NCI-H460 (cell line): ENCODE results near the gene UBAC2. TPM values are rescaled to one million over a fixed set of nuclear protein-coding genes. Genes with fewer than 3 reads are reported as not detected.

Experiments
- DNase-seq: peaks from one replicate; pipeline ENCODE4 v3.0.0-alpha.2; 2016; ENCODE audit warnings: low read depth; ENCODE audit errors: extremely low read depth
- total RNA-seq: library from RNA; depleted of rRNA; stranded (reverse); fragments of >200 nt; shearing (Covaris generic); gene quantifications from 2 replicates; pipeline ENCODE4 v1.2.3, GENCODE V29; 2014

The UBAC2 gene
- total RNA-seq, 1 experiment from 2014 or later, result 41.9 TPM

- DNase-seq, result no peak
Measured at GRCh38 chr13:99307648-99308339, 107.1 kb downstream of the UBAC2 start.

GRCh38 chr13:99308471-99309087, 107.9 kb downstream of the UBAC2 start:
- no peak for DNase-seq

- no peak for DNase-seq
Measured at GRCh38 chr13:99310382-99311031, 109.9 kb downstream of the UBAC2 start.

- no peak for DNase-seq
Measured at GRCh38 chr13:99311137-99311536, 110.5 kb downstream of the UBAC2 start.

- DNase-seq, result no peak
Measured at GRCh38 chr13:99311748-99312492, 111.3 kb downstream of the UBAC2 start.

GRCh38 chr13:99312493-99312883, 111.8 kb downstream of the UBAC2 start:
- DNase-seq, result peak; percentile 11

- no peak for DNase-seq
Measured at GRCh38 chr13:99313501-99313900, 112.8 kb downstream of the UBAC2 start.

GRCh38 chr13:99313941-99314340, 113.3 kb downstream of the UBAC2 start:
- no peak for DNase-seq

- peak; percentile 28 for DNase-seq
Measured at GRCh38 chr13:99314640-99315176, 114.1 kb downstream of the UBAC2 start.

GRCh38 chr13:99315186-99315585, 114.5 kb downstream of the UBAC2 start:
- no peak for DNase-seq

- DNase-seq, result no peak
Measured at GRCh38 chr13:99316224-99316623, 115.6 kb downstream of the UBAC2 start.

- DNase-seq, result no peak
Measured at GRCh38 chr13:99316657-99317256, 116.1 kb downstream of the UBAC2 start.

- no peak for DNase-seq
Measured at GRCh38 chr13:99320693-99321481, 120.2 kb downstream of the UBAC2 start.

- DNase-seq, result no peak
Measured at GRCh38 chr13:99321709-99322108, 121.1 kb downstream of the UBAC2 start.

GRCh38 chr13:99322297-99323103, 121.8 kb downstream of the UBAC2 start:
- no peak for DNase-seq

GRCh38 chr13:99323488-99323887, 122.8 kb downstream of the UBAC2 start:
- no peak for DNase-seq

- no peak for DNase-seq
Measured at GRCh38 chr13:99326012-99326411, 125.4 kb downstream of the UBAC2 start.

GRCh38 chr13:99327126-99327525, 126.5 kb downstream of the UBAC2 start:
- DNase-seq, result no peak

GRCh38 chr13:99327761-99328160, 127.1 kb downstream of the UBAC2 start:
- DNase-seq, result no peak
